Heart right ventricle (tissue), 16 donors: ENCODE results near the gene PAPPA. TPM values are rescaled to one million over a fixed set of nuclear protein-coding genes. Genes with fewer than 3 reads are reported as not detected.

ENCODE experiments used
- ATAC-seq, 8 donors: fragments of 200-7000 bp; cut with Tn5 transposase; one replicate each; pipeline ENCODE4 v1.9.1; 2020; ENCODE audit warnings: mild to moderate bottlenecking in 8 of 8, moderate library complexity in 8 of 8, moderate number of reproducible peaks in 1 of 8
- DNase-seq, 2 donors: peaks; one replicate each; pipeline ENCODE4 v3.0.0-alpha.2; 2020
- H3K27ac ChIP-seq, 10 donors: fragments of 200-600 bp; sonication (generic) in 2 of 10; one replicate each; pipeline versions ENCODE4 v1.5.0 to v1.8.0; 2020 to 2022; ENCODE audit warnings: mild to moderate bottlenecking in 3 of 10
- H3K27me3 ChIP-seq, 7 donors: fragments of 200-600 bp; one replicate each; pipeline ENCODE4 v1.8.0; 2021 to 2022; ENCODE audit warnings: mild to moderate bottlenecking in 2 of 7
- H3K36me3 ChIP-seq, 9 donors: fragments of 200-600 bp; sonication (generic) in 1 of 9; one replicate each; pipeline versions ENCODE4 v1.5.0 to v1.8.0; 2020 to 2022; ENCODE audit warnings: mild to moderate bottlenecking in 2 of 9
- H3K4me1 ChIP-seq, 9 donors: fragments of 200-600 bp; sonication (generic) in 1 of 9; one replicate each; pipeline versions ENCODE4 v1.5.0 to v1.8.0; 2020 to 2022; ENCODE audit warnings: mild to moderate bottlenecking in 4 of 9
- H3K4me3 ChIP-seq, 10 donors: fragments of 200-600 bp; sonication (generic) in 2 of 10; one replicate each; pipeline versions ENCODE4 v1.5.0 to v1.8.0; 2020 to 2022; ENCODE audit warnings: mild to moderate bottlenecking in 7 of 10, moderate library complexity in 2 of 10
- H3K9me3 ChIP-seq, 11 donors: fragments of 200-600 bp in 10 of 11; sonication (generic) in 2 of 11; one replicate each; pipeline versions ENCODE4 v1.5.0 to v1.8.0; 2013 to 2022; ENCODE audit warnings: mild to moderate bottlenecking in 2 of 11, control low read depth in 1 of 11, moderate library complexity in 1 of 11
- CTCF ChIP-seq, 9 donors: fragments of 200-600 bp; sonication (generic) in 2 of 9; IDR thresholded peaks; one replicate each; pipeline versions ENCODE4 v1.5.0 to v1.8.0; 2021 to 2022; ENCODE audit warnings: antibody characterized with exemption in 9 of 9, mild to moderate bottlenecking in 5 of 9, moderate library complexity in 1 of 9
- WGBS, 2 donors: extraction: QIAGEN DNeasy Blood & Tissue Kit; methylation state at CpG; one replicate each; pipeline ENCODE4 v1.1.7; 2013; ENCODE audit warnings: inconsistent platforms in 1 of 2; 5-methylcytosine and 5-hydroxymethylcytosine counted together
- intact Hi-C, 10 donors: fragments of 100-400 bp; cut with DNase I; formaldehyde crosslinking; loops; one replicate each; pipeline versions ENCODE4 v1.11.1 to v1.14.2; 2022
- polyA plus RNA-seq, 2 donors: library from polyadenylated mRNA; stranded (reverse); fragments of 200-250 nt; gene quantifications; one replicate each; pipeline ENCODE4 v1.2.3, GENCODE V29; 2013
- total RNA-seq, 10 donors: library from RNA; stranded (reverse); fragmentation: NEBNext Ultra II Directional in 3 of 10; extraction: Animal tissue kit (Norgen Biotek cat#: 25700) in 3 of 10; gene quantifications; one replicate each; pipeline versions ENCODE4 v1.2.1 to v1.2.4, GENCODE V29; 2021 to 2023
- donor health status: Arrhythmogenic right ventricular cardiomyopathy.
- donor health status: ischemic (EF 13 %, LVEDD 7.1; RV severe dilation, severe dysfunction).
- donor health status: healthy with polysubstance abuse.
- donor health status: DM: no; HTN: yes; CAD: no.
- donor health status: DM: no; HTN: no; CAD: no.
- donor health status: ischemic (EF 25% LVEDD 6.9; RV normal size, moderate dysfunction).
- donor health status: ischemic (EF 25% LVEDD 5.7; RV mildly dilated, moderate dysfunction).
- donor health status: healthy.
- donor health status: DM: yes; HTN: yes; CAD: no.
- donor health status: Ischemic cardiomyopathy.
- donor health status: ischemic (EF 35%, LVEDD 5.7; RV mildly dilated, moderate dysfunction).
- donor health status: nonischemic (EF 11% LVEDD 7.7; RV severe dilation, severe dysfunction).
- donor health status: DM: yes; HTN: yes; CAD: no.
- donor health status: PGD.
- donor health status: ischemic (EF 29% LVEDD 5.4; RV normal size, mild dysfunction).
- donor health status: nonischemic (EF 23%, LVEDD 6.1; RV moderate dilation, normal function).

Gene PAPPA
- total and polyA plus RNA-seq, 12 donors, result 0.15 to 3.4 (median 1.2) TPM

- no peak for ATAC-seq
- DNase-seq, result no peak
- no peak overlapping the region for H3K27ac ChIP-seq
- peaks cover 0 to 6% (median 0%) of the 10 kb centered on the region in 9 donors for H3K4me1 ChIP-seq
- no peak overlapping the region for H3K4me3 ChIP-seq
- no peaks in the 10 kb centered on the region for H3K36me3 ChIP-seq
- 75 to 86% methylated on average over 4 of the region's 4 CpGs for WGBS, 2 donors
- no peak for TF ChIP-seq CTCF (IDR thresholded peaks at IDR 0.05)
- intact Hi-C loops, result no loop called here
- no peaks in the 10 kb centered on the region for H3K27me3 ChIP-seq
- H3K9me3 ChIP-seq, result no peaks in the 10 kb centered on the region
Measured at GRCh38 chr9:116335392-116335791, 181.8 kb downstream of the PAPPA start.

- no peak overlapping the region for H3K27ac ChIP-seq
- DNase-seq (no peak), ATAC-seq (no peak)
- intact Hi-C loops, result no loop called here
- no peaks in the 10 kb centered on the region for H3K27me3 ChIP-seq
- TF ChIP-seq CTCF (IDR thresholded peaks at IDR 0.05), result no peak
- H3K36me3 ChIP-seq, result no peaks in the 10 kb centered on the region
- no peak overlapping the region for H3K4me3 ChIP-seq
- 80 to 87% methylated on average over 7 of the region's 7 CpGs for WGBS, 2 donors
- H3K4me1 ChIP-seq, result peaks cover 0 to 6% (median 0%) of the 10 kb centered on the region in 9 donors
- H3K9me3 ChIP-seq, result no peaks in the 10 kb centered on the region
Measured at GRCh38 chr9:116336133-116336862, 182.7 kb downstream of the PAPPA start.

GRCh38 chr9:116337015-116337414, 183.4 kb downstream of the PAPPA start:
- peaks cover 0 to 6% (median 0%) of the 10 kb centered on the region in 9 donors for H3K4me1 ChIP-seq
- no peaks in the 10 kb centered on the region for H3K27me3 ChIP-seq
- 38 to 62% methylated on average over 2 of the region's 2 CpGs for WGBS, 2 donors
- no peak overlapping the region for H3K27ac ChIP-seq
- no peaks in the 10 kb centered on the region for H3K9me3 ChIP-seq
- no peaks in the 10 kb centered on the region for H3K36me3 ChIP-seq
- no peak overlapping the region for H3K4me3 ChIP-seq
- no peak for DNase-seq
- no peak for ATAC-seq
- TF ChIP-seq CTCF (IDR thresholded peaks at IDR 0.05), result no peak
- intact Hi-C loops, result no loop called here

- H3K9me3 ChIP-seq, result no peaks in the 10 kb centered on the region
- WGBS, 2 donors, result 34 to 37% methylated on average over 1 of the region's 1 CpG
- H3K4me3 ChIP-seq, result no peak overlapping the region
- no peak for DNase-seq
- TF ChIP-seq CTCF (IDR thresholded peaks at IDR 0.05), result no peak
- no peaks in the 10 kb centered on the region for H3K36me3 ChIP-seq
- no peaks in the 10 kb centered on the region for H3K4me1 ChIP-seq
- intact Hi-C loops, result no loop called here
- ATAC-seq, result no peak
- no peaks in the 10 kb centered on the region for H3K27me3 ChIP-seq
- no peak overlapping the region for H3K27ac ChIP-seq
Measured at GRCh38 chr9:116340270-116340669, 186.7 kb downstream of the PAPPA start.
